IPS-15b (cell line): Measurements from ENCODE around the gene LYPD8.
"Not testable (repeated sequence)": the region's sequence is repeated elsewhere in the genome, so short reads cannot be mapped to it uniquely, and the experiment has no call there.

ENCODE experiments used
- H3K27me3 ChIP-seq: one replicate; pipeline ENCODE4 v1.6.1; 2013; ENCODE audit warnings: low read length; ENCODE audit not compliant: control insufficient read depth, insufficient read depth
- H3K36me3 ChIP-seq: one replicate; pipeline ENCODE4 v1.6.1; 2013; ENCODE audit warnings: low read length; ENCODE audit not compliant: control insufficient read depth, insufficient read depth
- H3K4me1 ChIP-seq: one replicate; pipeline ENCODE4 v1.6.1; 2013; ENCODE audit warnings: mild to moderate bottlenecking, low read length; ENCODE audit not compliant: control insufficient read depth, insufficient read depth
- H3K4me3 ChIP-seq: one replicate; pipeline ENCODE4 v1.5.1; 2013; ENCODE audit warnings: low read depth, low read length
- H3K9ac ChIP-seq: one replicate; pipeline ENCODE4 v1.6.1; 2013; ENCODE audit warnings: low read depth, mild to moderate bottlenecking, low read length
- H3K9me3 ChIP-seq: one replicate; pipeline ENCODE4 v1.6.1; 2013; ENCODE audit warnings: mild to moderate bottlenecking, low read length; ENCODE audit not compliant: control insufficient read depth, insufficient read depth

The LYPD8 gene, protein sequence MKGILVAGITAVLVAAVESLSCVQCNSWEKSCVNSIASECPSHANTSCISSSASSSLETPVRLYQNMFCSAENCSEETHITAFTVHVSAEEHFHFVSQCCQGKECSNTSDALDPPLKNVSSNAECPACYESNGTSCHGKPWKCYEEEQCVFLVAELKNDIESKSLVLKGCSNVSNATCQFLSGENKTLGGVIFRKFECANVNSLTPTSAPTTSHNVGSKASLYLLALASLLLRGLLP

DNA sequence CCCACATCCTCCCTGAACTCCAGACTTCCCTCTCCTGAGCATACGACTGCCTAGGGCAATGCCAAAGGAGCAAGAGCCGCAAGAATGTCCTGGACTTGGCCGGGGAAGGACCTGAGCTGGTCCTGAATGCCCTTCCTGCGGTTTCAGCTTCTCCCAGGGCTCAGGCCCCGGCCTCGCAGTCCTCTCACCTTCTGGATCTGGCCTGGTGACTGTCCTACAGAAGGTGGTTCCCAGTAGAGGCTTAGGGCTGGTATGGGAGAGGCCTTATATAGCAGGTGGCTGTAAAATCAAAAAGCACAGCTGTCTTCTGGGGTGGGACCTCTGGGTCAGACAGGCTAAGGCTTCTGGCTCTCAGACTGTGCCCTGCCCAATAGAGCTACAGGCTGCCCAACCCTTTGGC is at the start of gene LYPD8:
LYPD8 (minus strand) TSS at position 243 of the 400 bp plus-strand sequence. CDS start 4,678 bp downstream, outside the sequence.
- Histone ChIP-seq H3K27me3 (no peaks in the 10 kb centered on the region), H3K36me3 (no peaks in the 10 kb centered on the region), H3K9ac (no peak within 1 kb of the TSS), H3K9me3 (peaks cover 41% of the 10 kb centered on the region), H3K4me3 (no peak within 1 kb of the TSS), H3K4me1 (no peaks in the 10 kb centered on the region)

DNA sequence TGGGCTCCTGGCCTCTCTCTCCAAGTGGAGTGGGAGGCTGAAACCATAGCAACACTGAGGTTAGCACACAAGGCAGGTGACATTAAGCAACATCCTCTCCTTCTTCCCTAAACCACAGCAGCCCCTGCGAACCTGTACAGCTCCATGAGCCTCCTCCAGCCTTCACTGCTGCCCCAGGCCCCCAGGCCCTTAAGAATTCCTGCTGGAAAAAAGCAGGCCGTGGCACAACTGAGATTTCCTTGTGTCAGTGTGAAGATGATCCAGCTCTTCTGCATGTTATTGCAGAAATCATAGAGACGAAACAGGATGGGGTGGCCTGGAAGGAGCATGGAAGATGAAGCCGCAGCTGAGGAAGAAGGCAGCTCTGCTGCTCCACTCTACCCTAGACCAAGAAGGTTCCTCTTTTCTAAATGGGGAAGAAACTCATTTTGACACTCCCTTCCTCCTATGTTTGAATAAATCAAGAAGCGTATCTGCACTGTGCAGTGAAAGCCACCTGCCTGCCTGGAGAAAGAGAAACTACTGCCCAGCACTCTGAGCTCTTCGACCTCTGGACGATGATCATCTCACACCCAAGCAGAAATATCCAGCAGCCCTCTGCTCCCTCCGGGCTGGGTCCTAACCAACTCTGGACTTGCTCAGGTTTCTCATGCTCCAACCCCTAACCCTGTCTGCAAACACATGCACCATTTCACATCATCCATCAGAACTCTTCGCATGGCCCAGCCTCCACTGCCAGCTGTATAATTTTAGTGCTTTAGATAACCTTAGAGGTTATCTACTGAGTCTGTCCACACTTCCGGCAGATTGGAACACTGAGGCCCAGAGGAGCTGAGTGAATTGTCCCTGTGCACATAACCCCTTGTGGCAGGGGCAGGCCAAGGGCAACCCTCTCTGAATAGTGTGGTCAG is 49.5 kb upstream of the LYPD8 start:
- Histone ChIP-seq H3K27me3 (no peaks in the 10 kb centered on the region), H3K4me3 (no peak overlapping the region), H3K9ac (no peak overlapping the region), H3K9me3 (peaks cover 9% of the 10 kb centered on the region), H3K4me1 (no peaks in the 10 kb centered on the region), H3K36me3 (no peaks in the 10 kb centered on the region)

DNA sequence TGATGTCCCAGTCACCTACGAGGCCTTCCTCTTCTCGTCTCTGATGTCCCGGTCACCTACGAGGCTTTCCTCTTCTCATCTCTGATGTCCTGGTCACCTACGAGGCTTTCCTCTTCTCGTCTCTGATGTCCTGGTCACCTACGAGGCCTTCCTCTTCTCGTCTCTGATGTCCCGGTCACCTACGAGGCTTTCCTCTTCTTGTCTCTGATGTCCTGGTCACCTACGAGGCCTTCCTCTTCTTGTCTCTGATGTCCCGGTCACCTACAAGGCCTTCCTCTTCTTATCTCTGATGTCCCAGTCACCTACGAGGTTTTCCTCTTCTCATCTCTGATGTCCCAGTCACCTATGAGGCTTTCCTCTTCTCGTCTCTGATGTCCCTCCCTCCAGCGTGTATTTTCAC is 47.9 kb upstream of the LYPD8 start:
- not testable (repeated sequence) for H3K4me1 ChIP-seq, H3K4me3 ChIP-seq, H3K9ac ChIP-seq, H3K36me3 ChIP-seq, H3K9me3 ChIP-seq, H3K27me3 ChIP-seq

DNA sequence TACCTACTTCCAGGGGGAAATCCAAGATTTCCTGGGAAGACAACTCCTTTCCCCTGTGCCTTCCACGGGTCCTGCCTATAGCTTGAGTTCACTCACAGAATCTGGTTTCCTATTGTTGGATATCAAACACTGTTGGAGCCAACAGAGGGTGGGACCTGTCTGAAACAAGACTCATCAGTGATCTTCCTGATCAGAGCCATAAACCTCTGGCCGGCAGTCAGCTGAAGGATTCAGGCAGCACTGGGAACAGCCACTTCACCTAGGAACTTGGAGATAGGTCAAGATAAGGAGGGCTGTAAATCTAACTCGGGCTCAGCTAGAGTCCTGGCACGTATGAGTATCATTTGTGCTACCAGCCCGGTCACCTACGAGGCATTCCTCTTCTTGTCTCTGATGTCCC is 46.9 kb upstream of the LYPD8 start:
- Histone ChIP-seq H3K9me3 (peaks cover 9% of the 10 kb centered on the region), H3K4me3 (no peak overlapping the region), H3K9ac (no peak overlapping the region), H3K27me3 (no peaks in the 10 kb centered on the region), H3K4me1 (no peaks in the 10 kb centered on the region), H3K36me3 (no peaks in the 10 kb centered on the region)

DNA sequence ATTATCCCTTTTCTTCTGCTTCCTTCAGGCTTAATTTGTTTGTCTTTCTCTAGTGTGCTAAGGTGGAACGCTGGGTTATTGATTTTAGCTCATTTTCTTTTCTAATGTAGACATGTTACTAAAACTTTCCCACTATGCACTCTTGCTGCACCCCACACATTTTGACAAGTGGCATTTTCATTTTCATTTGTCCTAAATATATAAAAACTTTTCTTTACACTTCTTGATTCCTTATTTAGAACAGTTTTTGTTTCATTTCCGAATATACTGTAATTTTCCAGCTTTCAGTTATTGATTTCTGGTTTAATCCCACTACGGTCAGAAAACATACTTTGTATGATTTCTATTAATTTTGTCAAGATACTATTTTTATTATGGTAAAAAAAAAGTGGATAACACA is 44.9 kb upstream of the LYPD8 start:
- Histone ChIP-seq H3K4me3 (no peak overlapping the region), H3K36me3 (no peaks in the 10 kb centered on the region), H3K9ac (no peak overlapping the region), H3K27me3 (no peaks in the 10 kb centered on the region), H3K4me1 (no peaks in the 10 kb centered on the region), H3K9me3 (peaks cover 9% of the 10 kb centered on the region)

DNA sequence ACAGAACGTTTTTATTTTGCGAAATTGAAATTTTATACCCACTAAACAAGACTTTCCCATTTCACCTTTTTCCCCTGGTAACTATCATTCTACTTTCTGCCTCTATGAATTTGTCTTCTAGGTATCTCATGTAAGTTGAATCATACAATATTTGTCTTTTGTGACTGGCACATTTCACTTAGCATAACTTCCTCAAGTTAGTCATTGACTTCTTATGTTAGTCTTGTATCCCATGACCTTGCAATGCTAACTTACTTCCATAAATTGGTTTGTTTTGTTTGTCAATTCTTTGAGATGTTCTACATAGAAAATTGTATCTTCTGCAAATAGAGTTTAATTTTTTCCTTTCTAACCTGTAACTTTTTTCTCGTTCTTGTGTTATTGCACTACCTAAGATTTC is 43.2 kb upstream of the LYPD8 start:
- H3K9me3 ChIP-seq, result peaks cover 13% of the 10 kb centered on the region
- H3K36me3 ChIP-seq, result no peaks in the 10 kb centered on the region
- no peak overlapping the region for H3K9ac ChIP-seq

DNA sequence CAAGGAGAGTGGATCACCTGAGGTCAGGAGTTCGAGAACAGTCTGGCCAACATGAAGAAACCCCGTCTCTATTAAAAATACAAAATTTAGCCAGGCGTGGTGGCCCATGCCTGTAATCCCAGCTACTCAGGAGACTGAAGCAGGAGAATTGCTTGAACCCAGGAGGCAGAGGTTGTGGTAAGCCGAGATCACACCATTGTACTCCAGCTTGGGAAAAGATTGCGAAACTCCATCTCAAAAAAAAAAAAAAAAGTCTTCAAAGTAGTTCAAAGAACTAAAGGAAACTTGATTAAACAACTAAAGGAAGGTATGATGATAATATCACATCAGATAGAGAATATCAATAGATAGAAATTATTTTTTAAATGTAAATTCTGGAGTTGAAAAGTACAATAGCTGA is 39.1 kb upstream of the LYPD8 start:
- H3K27me3 ChIP-seq, H3K36me3 ChIP-seq, H3K9ac ChIP-seq, H3K4me3 ChIP-seq, H3K4me1 ChIP-seq, H3K9me3 ChIP-seq: not testable (repeated sequence)

More for the DNA sequence above, 43.2 kb upstream of the LYPD8 start:
- H3K4me3 ChIP-seq, result no peak overlapping the region
- no peaks in the 10 kb centered on the region for H3K27me3 ChIP-seq
- H3K4me1 ChIP-seq, result no peaks in the 10 kb centered on the region

DNA sequence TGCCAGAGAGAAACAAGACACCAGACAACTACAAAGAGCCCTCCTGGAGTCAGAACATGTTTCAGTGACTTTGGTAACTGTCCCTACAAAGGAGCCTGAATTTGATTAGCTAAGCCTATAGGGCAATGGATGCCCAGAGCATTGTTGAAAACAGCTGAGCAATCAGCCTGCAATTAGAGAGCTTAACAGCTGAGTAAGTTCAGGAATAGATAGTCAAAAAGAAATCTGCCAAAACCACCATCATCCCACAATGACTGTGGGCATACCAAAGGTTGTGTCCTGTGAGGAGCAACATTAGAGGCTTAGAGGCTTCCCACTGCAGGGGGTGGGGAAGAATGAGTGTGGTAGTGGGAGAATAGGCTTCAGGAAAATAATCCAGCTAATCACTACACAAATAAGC is 38.0 kb upstream of the LYPD8 start:
- Histone ChIP-seq H3K4me3 (no peak overlapping the region), H3K27me3 (no peaks in the 10 kb centered on the region), H3K36me3 (no peaks in the 10 kb centered on the region), H3K9me3 (peaks cover 5% of the 10 kb centered on the region), H3K9ac (no peak overlapping the region), H3K4me1 (no peaks in the 10 kb centered on the region)

DNA sequence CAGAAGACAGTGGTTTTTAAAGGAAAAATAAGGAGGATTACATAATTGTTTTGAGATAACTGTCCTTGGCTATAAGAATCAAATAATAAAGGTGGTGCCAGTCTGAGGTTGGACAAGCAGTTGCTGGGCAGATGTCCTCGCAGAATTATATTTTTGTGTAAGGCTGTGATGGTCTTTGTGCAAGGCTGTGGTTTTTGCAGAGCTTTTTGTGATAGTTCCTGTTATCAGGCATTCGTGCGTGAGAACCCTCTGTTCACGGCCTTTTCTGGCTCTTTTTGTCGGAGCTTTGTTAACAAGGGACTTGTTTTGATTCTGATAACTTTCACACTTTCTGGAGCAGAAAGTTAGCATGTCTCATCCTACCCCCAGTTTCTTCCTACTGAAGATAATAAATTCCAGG is 36.8 kb upstream of the LYPD8 start:
- H3K27me3 ChIP-seq, result no peaks in the 10 kb centered on the region
- no peak overlapping the region for H3K9ac ChIP-seq
- H3K36me3 ChIP-seq, result no peaks in the 10 kb centered on the region
- peaks cover 9% of the 10 kb centered on the region for H3K9me3 ChIP-seq
- no peak overlapping the region for H3K4me3 ChIP-seq
- H3K4me1 ChIP-seq, result no peaks in the 10 kb centered on the region

DNA sequence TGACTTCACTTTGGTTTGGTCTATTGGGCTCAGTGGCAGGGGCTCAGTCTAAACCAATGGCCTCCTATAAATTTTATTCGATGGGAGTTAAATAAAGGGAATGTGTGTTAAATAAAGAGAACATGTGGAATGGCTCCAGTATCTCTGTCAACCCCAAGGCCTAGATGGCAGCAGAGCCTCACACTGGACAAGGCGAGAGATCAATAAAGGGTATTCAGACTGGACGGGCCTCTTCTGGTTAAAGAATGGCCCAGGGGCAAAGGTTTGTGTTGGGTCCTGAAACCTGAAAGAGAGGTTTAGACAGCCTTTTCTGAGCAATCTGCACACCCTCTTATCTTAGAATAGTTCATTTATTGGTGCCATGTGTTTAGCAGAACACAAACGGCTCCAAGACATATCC is 35.5 kb upstream of the LYPD8 start:
- Histone ChIP-seq H3K9ac (no peak overlapping the region), H3K4me3 (no peak overlapping the region), H3K27me3 (no peaks in the 10 kb centered on the region), H3K4me1 (no peaks in the 10 kb centered on the region), H3K9me3 (peaks cover 9% of the 10 kb centered on the region), H3K36me3 (no peaks in the 10 kb centered on the region)

DNA sequence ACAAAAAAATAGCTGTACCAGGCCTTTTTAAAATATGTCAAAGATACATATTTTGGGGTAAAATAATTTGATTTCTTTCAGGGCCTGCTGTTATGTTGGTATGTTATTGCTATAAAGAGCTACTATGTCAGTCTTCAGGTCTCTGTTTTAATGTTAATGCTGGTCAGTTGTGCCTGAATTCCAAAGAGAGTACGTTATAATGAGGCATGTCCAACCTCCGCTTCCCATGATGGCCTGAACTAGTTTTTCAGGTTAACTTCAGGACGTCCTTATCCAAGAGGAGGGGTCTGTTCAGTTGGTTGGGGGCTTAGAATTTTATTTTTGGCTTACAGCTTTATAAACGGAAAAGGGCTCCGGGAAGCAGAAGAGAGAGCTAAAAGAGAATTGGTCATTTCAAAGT is 34.9 kb upstream of the LYPD8 start:
- Histone ChIP-seq H3K9me3 (peaks cover 9% of the 10 kb centered on the region), H3K4me1 (no peaks in the 10 kb centered on the region), H3K27me3 (no peaks in the 10 kb centered on the region), H3K9ac (no peak overlapping the region), H3K4me3 (no peak overlapping the region), H3K36me3 (no peaks in the 10 kb centered on the region)

DNA sequence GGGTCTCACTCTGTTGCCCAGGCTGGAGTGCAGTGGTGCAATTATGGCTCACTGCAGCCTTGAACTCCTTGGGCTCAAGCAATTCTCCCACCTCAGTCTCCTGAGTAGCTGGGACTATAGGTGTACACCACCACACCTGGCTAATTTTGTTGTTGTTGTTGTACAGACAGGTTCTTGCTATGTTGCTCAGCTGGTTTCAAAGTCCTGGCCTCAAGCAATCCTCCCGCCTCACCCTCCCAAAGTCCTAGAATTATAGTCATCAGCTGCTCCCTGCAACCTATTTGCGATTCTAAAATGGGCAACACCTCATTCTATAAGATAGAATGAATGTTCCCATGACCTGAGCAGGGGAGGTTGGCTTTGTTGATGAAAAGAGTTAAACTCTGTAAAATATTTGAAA is 33.8 kb upstream of the LYPD8 start:
- not testable (repeated sequence) for H3K36me3 ChIP-seq, H3K4me3 ChIP-seq, H3K4me1 ChIP-seq, H3K9me3 ChIP-seq, H3K27me3 ChIP-seq, H3K9ac ChIP-seq
